Measurements from ENCODE around the gene EIPR1.
A peak's percentile ranks its signal among the peaks of the same experiment; 100 is the strongest.
"Not testable (repeated sequence)": the region's sequence is repeated elsewhere in the genome, so short reads cannot be mapped to it uniquely, and the experiment has no call there.

The EIPR1 gene

DNA sequence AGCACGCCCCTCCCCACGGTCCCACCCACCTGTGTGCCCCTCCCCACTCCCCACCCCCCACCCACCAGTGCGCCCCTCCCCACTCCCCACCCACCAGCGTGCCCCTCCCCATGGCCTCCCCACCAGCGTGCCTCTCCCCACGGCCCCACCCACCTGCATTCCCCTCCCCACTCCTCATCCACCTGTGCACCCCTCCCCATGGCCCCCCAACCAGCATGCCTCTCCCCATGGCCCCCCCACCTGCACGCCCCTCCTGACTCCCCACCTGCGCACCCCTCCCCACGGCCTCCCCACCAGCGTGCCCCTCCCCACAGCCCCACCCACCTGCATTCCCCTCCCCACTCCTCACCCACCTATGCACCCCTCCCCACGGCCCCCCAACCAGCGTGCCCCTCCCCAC lies 190.2 kb downstream of the EIPR1 start:
- DNase-seq = no peak

GRCh38 chr2:3186766-3187165 lies 190.9 kb downstream of the EIPR1 start:
- DNase-seq = peak; percentile 31 to 59

DNA sequence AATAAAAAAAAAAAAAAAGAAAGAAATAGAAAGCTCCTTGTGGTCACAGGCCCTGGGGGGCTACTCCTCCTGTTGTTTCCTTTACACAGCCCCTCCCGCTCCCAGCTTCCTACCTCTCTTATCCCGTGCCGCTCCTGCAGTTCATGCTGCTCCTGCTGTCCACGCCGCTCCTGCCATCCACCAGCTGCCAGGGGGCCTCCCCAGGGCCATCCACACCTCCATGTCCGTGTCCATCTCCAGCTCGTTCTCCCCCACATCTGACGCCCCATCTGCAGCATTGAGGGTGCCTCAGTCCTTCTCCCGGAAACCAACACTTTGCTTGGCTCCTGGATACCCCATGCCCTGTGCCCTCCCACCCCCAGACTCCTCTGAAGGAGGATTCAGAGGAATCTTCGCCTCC lies 191.7 kb downstream of the EIPR1 start:
- no peak for DNase-seq

- DNase-seq = no peak
Measured at GRCh38 chr2:3185256-3185655, 192.4 kb downstream of the EIPR1 start.

GRCh38 chr2:3184167-3184566 lies 193.5 kb downstream of the EIPR1 start:
- no peak for DNase-seq

GRCh38 chr2:3183766-3184165 lies 193.9 kb downstream of the EIPR1 start:
- no peak for DNase-seq

- DNase-seq = no peak
Measured at GRCh38 chr2:3182848-3183247, 194.8 kb downstream of the EIPR1 start.

DNA sequence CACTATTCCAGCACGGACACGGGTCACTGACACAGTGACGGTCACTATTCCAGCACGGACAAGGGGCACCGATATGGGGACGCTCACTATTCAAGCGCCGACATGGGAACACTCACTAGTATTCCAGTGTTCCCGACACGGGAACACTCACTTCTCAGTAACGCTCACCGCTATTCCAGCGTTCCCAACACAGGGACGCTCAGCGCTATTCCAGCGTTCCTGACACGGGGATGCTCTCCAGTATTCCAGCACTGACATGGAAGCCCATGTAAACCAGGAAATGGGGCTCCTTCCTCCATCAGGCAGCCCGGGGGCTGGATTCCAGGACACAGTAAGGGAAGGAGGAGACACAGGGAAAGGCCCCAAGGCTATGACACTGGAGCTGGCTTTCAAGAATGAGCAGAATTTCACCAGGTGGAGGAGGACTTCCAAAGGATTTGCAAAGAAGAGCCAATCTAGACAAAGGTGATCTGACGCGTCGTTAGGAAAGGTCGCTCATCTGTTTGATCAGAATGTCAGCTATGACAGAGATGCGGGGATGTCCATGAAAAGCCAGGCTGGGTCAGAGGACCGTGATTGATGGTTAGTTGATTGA lies 196.1 kb downstream of the EIPR1 start:
- no peak for DNase-seq

DNA sequence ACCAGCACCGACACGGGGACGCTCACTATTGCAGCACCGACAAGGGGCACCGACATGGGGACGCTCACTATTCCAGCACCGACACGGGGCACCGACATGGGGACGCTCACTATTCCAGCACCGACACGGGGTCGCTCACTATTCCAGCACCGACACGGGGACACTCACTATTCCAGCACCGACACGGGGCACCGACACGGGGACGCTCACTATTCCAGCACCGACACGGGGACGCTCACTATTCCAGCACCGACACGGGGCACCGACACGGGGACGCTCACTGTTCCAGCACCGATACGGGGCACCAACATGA lies 196.8 kb downstream of the EIPR1 start:
- not testable (repeated sequence) for DNase-seq

- no peak for DNase-seq
Measured at GRCh38 chr2:3180082-3180908, 197.3 kb downstream of the EIPR1 start.

DNA sequence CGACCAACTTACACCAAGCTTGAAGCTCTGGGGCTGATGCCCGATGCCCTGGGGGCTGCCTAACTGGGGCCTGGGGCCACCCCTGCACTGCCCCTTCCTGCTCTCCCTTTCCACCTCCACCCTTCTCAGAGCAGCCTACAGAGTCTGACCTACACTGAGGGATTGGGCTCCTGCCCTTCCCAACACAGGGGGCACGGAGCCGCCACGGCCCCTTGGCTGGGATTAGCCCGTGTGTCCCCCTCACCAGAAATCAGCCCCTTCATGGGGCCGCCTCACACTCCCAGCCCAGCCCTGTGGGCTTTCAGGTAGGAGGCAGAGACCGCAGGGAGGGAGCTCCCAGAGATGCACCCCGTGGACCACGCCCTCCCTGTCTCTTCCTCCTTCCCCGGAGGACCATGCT lies 198.0 kb downstream of the EIPR1 start:
- no peak for DNase-seq

DNA sequence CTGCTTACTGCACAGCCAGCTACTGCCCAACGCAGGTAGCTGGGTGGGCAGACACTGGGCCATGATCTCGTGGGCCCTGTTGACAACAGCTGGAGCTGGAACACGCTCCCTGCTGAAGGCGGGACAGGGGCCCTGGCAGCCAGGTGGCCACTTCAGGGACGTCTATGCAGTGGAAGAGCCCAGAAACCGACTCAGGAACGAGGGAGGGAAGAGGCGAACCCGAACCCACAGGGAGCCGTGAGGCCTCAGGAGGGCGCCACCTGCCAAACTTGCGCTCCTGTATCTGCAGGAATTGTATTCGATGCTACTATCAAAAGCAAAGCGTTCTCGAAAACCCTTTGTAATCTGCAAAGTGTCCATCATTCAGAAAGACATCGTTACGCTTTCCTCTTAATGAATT lies 198.4 kb downstream of the EIPR1 start:
- DNase-seq = peak; percentile 30 to 73

- DNase-seq = no peak
Measured at GRCh38 chr2:3178578-3179031, 199.0 kb downstream of the EIPR1 start.

DNA sequence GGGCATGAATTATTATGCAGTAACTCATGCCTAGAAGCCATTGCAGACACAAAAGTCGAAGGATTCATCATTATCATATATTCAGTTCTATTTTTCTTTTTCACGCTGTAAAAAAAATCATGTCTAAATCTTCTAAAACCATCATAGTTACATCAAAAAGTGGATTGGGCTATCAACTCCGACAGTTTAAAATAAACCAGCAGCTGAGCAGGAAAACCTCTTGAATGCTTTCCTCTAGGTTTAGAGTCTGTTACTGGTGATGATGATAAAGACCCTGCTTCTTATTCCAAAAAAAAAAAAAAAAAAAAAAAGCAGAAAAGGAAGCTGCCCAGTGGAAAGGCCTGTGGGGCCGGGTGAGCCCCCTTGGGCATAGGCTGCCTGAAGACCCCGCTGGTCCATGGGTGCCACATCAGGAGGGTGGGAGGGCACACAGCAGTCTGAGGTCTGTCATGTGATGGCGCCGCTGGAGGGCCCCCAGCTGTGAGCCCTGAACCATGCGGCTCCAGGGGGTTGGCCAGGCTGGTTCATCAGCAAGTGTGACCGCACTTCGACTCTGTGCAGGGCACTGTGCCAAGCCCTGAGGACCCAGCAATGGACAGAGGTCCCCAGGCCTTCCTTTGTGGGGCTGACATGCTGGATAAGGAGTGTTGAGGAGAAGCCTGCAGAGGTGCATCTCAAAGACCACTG lies 199.6 kb downstream of the EIPR1 start:
- DNase-seq = no peak

DNA sequence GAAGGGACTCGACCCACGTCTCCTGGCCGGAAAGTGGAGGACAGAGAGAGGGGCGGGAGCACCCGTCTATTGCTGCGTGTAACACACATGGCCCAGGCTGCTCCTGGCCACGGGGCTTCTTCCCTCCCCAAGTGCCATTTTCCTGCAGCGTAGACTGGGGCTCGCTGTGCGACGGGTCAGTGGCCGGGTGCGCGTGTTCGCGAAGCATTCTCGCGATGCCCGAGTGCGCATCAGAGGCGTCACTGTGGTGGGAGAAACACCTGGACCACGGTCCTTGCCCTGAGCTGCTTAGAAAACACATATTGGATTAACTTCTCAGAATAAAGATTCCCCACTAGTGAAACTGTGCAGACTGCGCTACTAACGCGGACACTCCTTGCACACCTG lies 200.8 kb downstream of the EIPR1 start:
- no peak for DNase-seq

GRCh38 chr2:3176071-3176868 lies 201.3 kb downstream of the EIPR1 start:
- no peak for DNase-seq

DNA sequence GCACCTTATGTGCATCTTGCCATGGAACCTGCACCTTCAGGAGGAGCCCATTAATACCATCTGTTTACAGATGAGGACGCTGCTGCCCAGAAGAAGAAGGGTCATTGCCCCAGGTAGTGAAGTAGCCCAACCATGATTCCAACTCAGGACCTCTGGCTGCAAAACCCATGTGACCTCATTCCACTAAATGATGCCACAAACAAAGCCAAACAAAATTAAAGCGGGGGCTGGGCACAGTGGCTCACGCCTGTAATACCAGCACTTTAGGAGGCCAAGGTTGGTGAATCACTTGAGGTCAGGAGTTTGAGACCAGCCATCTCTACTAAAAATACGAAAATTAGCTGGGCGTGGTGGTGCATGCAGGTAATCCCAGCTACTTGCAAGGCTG lies 202.1 kb downstream of the EIPR1 start:
- no peak for DNase-seq

GRCh38 chr2:3174626-3175567 lies 202.7 kb downstream of the EIPR1 start:
- DNase-seq = no peak

- DNase-seq = no peak
Measured at GRCh38 chr2:3173031-3173430, 204.6 kb downstream of the EIPR1 start.

DNA sequence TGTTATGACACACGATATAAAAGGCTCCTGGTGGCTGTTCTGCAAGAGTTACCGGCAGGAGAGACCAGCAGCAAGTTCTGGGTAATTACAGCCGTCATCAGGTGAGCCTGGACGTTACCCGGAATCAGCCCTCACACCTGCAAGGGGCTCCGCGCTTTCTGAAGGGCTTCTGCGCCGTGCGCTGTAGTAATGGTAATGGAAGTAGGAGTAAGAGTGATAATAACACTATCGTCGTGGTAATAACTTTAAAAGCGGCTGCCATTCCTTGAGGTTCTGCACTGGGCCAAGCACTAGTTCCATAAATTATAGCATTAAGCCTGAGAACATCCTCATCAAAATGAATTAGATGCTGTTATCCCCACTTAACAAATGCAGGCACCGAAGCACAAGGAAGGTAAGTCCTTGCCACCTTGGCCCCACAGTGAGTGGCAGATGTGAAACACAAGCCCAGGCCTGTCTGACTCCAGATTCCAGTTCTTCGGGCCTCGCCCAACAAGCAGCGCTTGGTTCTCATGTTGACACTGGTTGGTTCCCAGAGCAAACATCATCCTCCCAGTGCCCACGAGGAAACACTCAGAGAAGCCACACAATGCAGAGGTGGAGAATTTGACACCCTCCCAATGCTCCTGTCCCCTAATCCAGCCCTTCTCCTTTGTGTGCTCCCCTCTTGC lies 205.2 kb downstream of the EIPR1 start:
- peak in 1 of 2 experiments; percentile 41 for DNase-seq

DNA sequence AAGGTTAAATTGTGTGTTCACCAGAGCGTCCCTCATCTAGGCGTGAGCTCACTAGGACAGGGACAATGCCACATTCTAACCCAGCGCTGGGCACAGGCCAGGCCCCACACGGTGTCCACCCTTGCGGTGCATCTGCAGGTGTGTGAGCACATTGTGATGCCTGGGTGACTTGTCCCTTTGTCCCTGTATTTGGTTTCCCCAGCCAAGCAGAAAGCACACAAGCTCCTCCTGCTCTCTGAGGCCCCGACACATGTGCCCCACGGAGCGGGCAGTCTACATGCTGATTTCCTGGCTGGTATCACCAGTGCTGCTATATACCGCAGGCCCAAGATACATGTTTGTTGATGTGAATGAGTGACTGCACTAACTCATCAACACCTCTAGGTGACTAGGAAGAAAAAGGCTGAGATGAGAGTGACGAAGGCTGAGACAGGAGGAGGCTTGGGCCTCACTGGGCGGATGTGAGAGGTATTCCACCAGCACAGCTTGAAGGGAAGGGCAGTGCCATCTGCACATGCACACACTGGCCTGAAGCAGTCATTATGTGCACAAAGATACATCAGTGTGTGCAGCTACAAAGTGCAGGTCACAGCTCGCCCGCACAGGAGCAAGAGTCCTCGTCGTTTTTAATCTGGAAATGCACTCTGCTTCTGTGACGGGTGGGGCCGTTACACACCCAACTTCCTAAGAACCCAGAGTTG lies 205.9 kb downstream of the EIPR1 start:
- peak in 1 of 2 experiments; percentile 37 for DNase-seq
